B cell (primary cell): ENCODE measurements around the gene SMC3. TPM values are rescaled to one million over a fixed set of nuclear protein-coding genes. Genes with fewer than 3 reads are reported as not detected.

ENCODE experiments used
- ATAC-seq: fragments of 200-7000 bp; cut with Tn5 transposase; one replicate; pipeline ENCODE4 v1.10.0; 2021; ENCODE audit warnings: low read depth, mild to moderate bottlenecking, moderate number of reproducible peaks, moderate library complexity
- CTCF ChIA-PET: fragments of 350-600 bp; sonication (Branson Sonifier 250); formaldehyde crosslinking; loops from one replicate; lab custom pipeline; 2021; ENCODE audit warnings: antibody characterized with exemption, inconsistent platforms; lab: Charles Lee
- POLR2A ChIA-PET: fragments of 350-600 bp; sonication (Branson Sonifier 250); formaldehyde crosslinking; loops from one replicate; lab custom pipeline; 2021; ENCODE audit warnings: antibody characterized with exemption; lab: Charles Lee
- DNase-seq: peaks from one replicate; pipeline ENCODE4 v3.0.0; 2013
- H2AFZ ChIP-seq: 2 replicates; pipeline ENCODE4 v1.6.1; 2012; ENCODE audit warnings: mild to moderate bottlenecking, low read depth, low read length; ENCODE audit not compliant: insufficient read depth, poor library complexity, severe bottlenecking
- H3K27ac ChIP-seq, 2 donors: 1 replicate in 1 of 2; 2 replicates in 1 of 2; pipeline ENCODE4 v1.5.1; 2012 to 2013; ENCODE audit warnings: low read length in 2 of 2, mild to moderate bottlenecking in 2 of 2, moderate library complexity in 1 of 2
- H3K27me3 ChIP-seq, 4 experiments: fragments of 200-600 bp in 1 of 4; sonication (generic) in 1 of 4; replicated peaks in 1 of 4; 1 replicate in 2 of 4; 2 replicates in 2 of 4; pipeline versions ENCODE4 v1.6.1 to v1.7.0; 2013 to 2016; ENCODE audit warnings: low read length in 3 of 4, mild to moderate bottlenecking in 2 of 4, mixed read lengths in 1 of 4, moderate library complexity in 1 of 4; ENCODE audit not compliant: insufficient read depth in 4 of 4, control insufficient read depth in 3 of 4; ENCODE audit errors: control extremely low read depth in 1 of 4
- H3K36me3 ChIP-seq, 2 experiments: replicated peaks in 1 of 2; 1 replicate in 1 of 2; 2 replicates in 1 of 2; pipeline versions ENCODE4 v1.6.1 to v1.7.1; 2013; ENCODE audit warnings: low read length in 1 of 2; ENCODE audit not compliant: insufficient read depth in 2 of 2, control insufficient read depth in 1 of 2; ENCODE audit errors: control extremely low read depth in 1 of 2, extremely low read depth in 1 of 2
- H3K4me1 ChIP-seq, 2 donors: fragments of 200-600 bp in 1 of 2; sonication (generic) in 1 of 2; 1 replicate in 1 of 2; 2 replicates in 1 of 2; pipeline versions ENCODE4 v1.5.1 to v1.6.1; 2013 to 2017; ENCODE audit warnings: low read length in 2 of 2; ENCODE audit not compliant: control insufficient read depth in 2 of 2, insufficient read depth in 2 of 2
- H3K4me2 ChIP-seq: replicated peaks from 2 replicates; pipeline ENCODE3; 2012; ENCODE audit warnings: mild to moderate bottlenecking, low read depth, low read length; ENCODE audit not compliant: poor library complexity, severe bottlenecking
- H3K4me3 ChIP-seq, 5 experiments: fragments of 200-600 bp in 1 of 5; sonication (generic) in 1 of 5; 1 replicate in 3 of 5; 2 replicates in 2 of 5; pipeline versions ENCODE4 v1.5.1 to v1.7.0; 2011 to 2016; ENCODE audit warnings: low read length in 4 of 5, mild to moderate bottlenecking in 4 of 5, low read depth in 2 of 5, control low read depth in 1 of 5, moderate library complexity in 1 of 5; ENCODE audit not compliant: insufficient read depth in 1 of 5; ENCODE audit errors: control extremely low read depth in 1 of 5, extremely low read depth in 1 of 5
- H3K79me2 ChIP-seq: fragments of 200-600 bp; sonication (generic); one replicate; pipeline ENCODE4 v1.6.0; 2016; ENCODE audit warnings: low read length; ENCODE audit not compliant: control insufficient read depth, insufficient read depth
- H3K9ac ChIP-seq: fragments of 200-600 bp; sonication (generic); 2 replicates; pipeline ENCODE4 v1.6.1; 2017; ENCODE audit warnings: mild to moderate bottlenecking, low read length, moderate library complexity
- H3K9me3 ChIP-seq, 3 donors: one replicate each; pipeline versions ENCODE4 v1.6.1 to v1.7.1; 2013; ENCODE audit warnings: low read length in 2 of 3; ENCODE audit not compliant: control insufficient read depth in 2 of 3, insufficient read depth in 1 of 3; ENCODE audit errors: control extremely low read depth in 1 of 3
- H4K20me1 ChIP-seq: 2 replicates; pipeline ENCODE4 v1.6.0; 2012; ENCODE audit warnings: mild to moderate bottlenecking, low read length; ENCODE audit not compliant: insufficient read depth, control insufficient read depth, poor library complexity, severe bottlenecking
- H3K27ac Mint-ChIP-seq: one replicate; pipeline ENCODE4 v1.8.0; 2021; ENCODE audit warnings: mixed read lengths
- H3K27me3 Mint-ChIP-seq: one replicate; pipeline ENCODE4 v1.8.0; 2021; ENCODE audit warnings: mixed read lengths
- H3K4me1 Mint-ChIP-seq: one replicate; pipeline ENCODE4 v1.8.0; 2021; ENCODE audit warnings: mixed read lengths
- H3K4me3 Mint-ChIP-seq: one replicate; pipeline ENCODE4 v1.8.0; 2021; ENCODE audit warnings: mixed read lengths
- H3K9me3 Mint-ChIP-seq: one replicate; pipeline ENCODE4 v1.8.0; 2022; ENCODE audit warnings: mixed read lengths; ENCODE audit not compliant: insufficient read depth
- EZH2 ChIP-seq: IDR thresholded peaks from 2 replicates; pipeline ENCODE4 v1.6.1; 2012; ENCODE audit warnings: borderline replicate concordance, low read depth, mild to moderate bottlenecking, moderate library complexity, low read length; ENCODE audit not compliant: insufficient read depth, poor library complexity, severe bottlenecking
- WGBS: methylation state at CpG from one replicate; pipeline ENCODE4 v1.1.5; 2013; ENCODE audit warnings: missing lambda C conversion rate; ENCODE audit not compliant: insufficient coverage; 5-methylcytosine and 5-hydroxymethylcytosine counted together
- intact Hi-C: fragments of 100-400 bp; cut with micrococcal nuclease; formaldehyde crosslinking; loops from one replicate; pipeline ENCODE4 v1.10.0; 2022
- polyA plus RNA-seq: library from polyadenylated mRNA; depleted of rRNA; stranded (reverse); fragments of >200 nt; gene quantifications from 2 replicates; pipeline ENCODE4 v1.2.3, GENCODE V29; 2012
- total RNA-seq, 2 donors: library from RNA; stranded (reverse); fragments of 120-200 nt in 1 of 2; gene quantifications; 1 replicate in 1 of 2; 2 replicates in 1 of 2; pipeline versions ENCODE4 v1.2.3 to v1.2.4, GENCODE V29; 2013 to 2022
- TF ChIP-seq, protein P1 (sequence below): fragments of 200-600 bp; IDR thresholded peaks from one replicate; pipeline ENCODE4 v1.8.0; 2022; ENCODE audit warnings: antibody characterized with exemption, mild to moderate bottlenecking

SMC3 gene
- total and polyA plus RNA-seq, 2 donors (not counting 1 experiment from before 2014, with no cell fraction given): 6.1 to 45.8 TPM

DNA sequence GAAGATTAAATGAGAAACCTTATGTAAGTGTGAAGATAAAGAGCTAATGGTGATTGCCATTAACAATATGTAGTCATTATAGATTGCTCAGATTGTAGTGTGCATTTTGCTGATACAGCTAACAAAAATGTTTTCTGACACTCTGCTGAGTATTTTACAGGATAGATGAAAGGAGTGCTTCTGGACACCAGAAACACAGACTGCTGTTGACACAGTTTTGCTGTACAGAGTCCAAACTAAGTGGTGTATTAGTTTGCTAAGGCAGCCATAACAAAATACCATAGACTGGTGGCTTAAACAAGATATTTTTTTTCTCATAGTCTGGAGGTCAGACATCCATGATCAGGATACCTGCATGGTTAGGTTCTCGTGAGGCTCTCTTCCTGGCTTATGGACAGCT is 2.2 kb downstream of the SMC3 start:
- peaks cover under 1% of the 10 kb centered on the region for H3K27me3 Mint-ChIP-seq
- 100% methylated on average over 1 of the region's 1 CpG for WGBS
- POLR2A ChIA-PET: no interaction called here
- no peak for TF ChIP-seq EZH2
- TF ChIP-seq, protein P1, sequence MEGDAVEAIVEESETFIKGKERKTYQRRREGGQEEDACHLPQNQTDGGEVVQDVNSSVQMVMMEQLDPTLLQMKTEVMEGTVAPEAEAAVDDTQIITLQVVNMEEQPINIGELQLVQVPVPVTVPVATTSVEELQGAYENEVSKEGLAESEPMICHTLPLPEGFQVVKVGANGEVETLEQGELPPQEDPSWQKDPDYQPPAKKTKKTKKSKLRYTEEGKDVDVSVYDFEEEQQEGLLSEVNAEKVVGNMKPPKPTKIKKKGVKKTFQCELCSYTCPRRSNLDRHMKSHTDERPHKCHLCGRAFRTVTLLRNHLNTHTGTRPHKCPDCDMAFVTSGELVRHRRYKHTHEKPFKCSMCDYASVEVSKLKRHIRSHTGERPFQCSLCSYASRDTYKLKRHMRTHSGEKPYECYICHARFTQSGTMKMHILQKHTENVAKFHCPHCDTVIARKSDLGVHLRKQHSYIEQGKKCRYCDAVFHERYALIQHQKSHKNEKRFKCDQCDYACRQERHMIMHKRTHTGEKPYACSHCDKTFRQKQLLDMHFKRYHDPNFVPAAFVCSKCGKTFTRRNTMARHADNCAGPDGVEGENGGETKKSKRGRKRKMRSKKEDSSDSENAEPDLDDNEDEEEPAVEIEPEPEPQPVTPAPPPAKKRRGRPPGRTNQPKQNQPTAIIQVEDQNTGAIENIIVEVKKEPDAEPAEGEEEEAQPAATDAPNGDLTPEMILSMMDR: no peak
- CTCF ChIA-PET: interaction anchor here (0.7 to 5.1 kb wide), 4 partner anchors 21 to 264 kb away, joined by 3 to 26 read pairs (median 4); partner anchors contain the start of gene SMNDC1
- Histone ChIP-seq H3K27ac (no peak overlapping the region), H3K9ac (no peak overlapping the region), H2AFZ (no peak overlapping the region), H3K9me3 (no peaks in the 10 kb centered on the region), H3K79me2 (peaks cover 65% of the 10 kb centered on the region), H3K4me3 (no peak overlapping the region), H3K36me3 (peaks cover 1 to 15% of the 10 kb centered on the region in 2 experiments), H3K4me1 (peaks cover 24 to 31% of the 10 kb centered on the region in 2 donors), H4K20me1 (peaks cover 11% of the 10 kb centered on the region), H3K27me3 (peaks cover 0 to 3% (median 0%) of the 10 kb centered on the region in 4 experiments), H3K4me2 (peak overlapping the region; percentile 0)
- intact Hi-C loops: loop anchor here (5.0 to 10.0 kb wide), 4 partner anchors 342 to 645 kb away; partner anchors contain the start of genes ADD3 and XPNPEP1
- H3K9me3 Mint-ChIP-seq: no peaks in the 10 kb centered on the region
- no peak overlapping the region for H3K27ac Mint-ChIP-seq
- DNase-seq: no peak
- peaks cover 41% of the 10 kb centered on the region for H3K4me1 Mint-ChIP-seq
- no peak for ATAC-seq
- H3K4me3 Mint-ChIP-seq: peak overlapping the region; percentile 91

DNA sequence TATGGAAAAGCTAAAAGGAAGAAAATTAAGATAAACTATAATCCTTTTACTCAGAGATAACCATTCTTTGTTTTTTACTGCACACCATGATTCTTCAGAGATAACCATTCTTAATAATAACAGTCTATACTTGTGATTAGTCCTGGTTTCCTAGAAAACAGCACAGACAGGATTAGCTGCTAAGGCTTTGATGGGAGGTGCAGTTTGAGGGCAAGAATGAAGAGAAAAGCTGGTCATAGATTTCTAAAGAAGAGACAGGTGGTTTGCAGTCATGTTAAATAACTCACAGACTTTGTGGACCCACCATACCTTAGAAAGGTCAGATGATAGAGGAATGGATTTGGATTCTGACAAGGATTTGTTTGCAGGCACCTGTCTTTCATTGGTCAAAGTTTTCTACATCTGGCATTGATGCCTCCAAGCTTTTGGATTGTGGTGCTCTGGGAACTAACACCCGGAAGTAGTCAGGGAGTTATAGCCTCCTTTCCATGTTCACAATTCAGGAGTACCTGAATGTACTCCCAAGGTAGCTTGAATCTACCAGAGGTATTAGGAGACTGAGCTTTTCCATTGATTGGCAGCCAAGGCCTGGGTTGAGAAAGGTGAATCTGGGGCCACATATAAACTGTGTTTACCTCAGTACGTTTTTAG is 3.7 kb downstream of the SMC3 start:
- Histone ChIP-seq H3K27me3 (no peaks in the 10 kb centered on the region), H3K9me3 (no peaks in the 10 kb centered on the region), H3K27ac (no peak overlapping the region), H3K4me1 (peaks cover 24 to 31% of the 10 kb centered on the region in 2 donors), H2AFZ (no peak overlapping the region), H4K20me1 (peaks cover 22% of the 10 kb centered on the region), H3K36me3 (peaks cover 1 to 21% of the 10 kb centered on the region in 2 experiments), H3K4me2 (no peak overlapping the region), H3K9ac (no peak overlapping the region), H3K4me3 (no peak overlapping the region), H3K79me2 (peaks cover 65% of the 10 kb centered on the region)
- WGBS: no CpG with 5 or more reads among the region's 2 CpGs
- H3K9me3 Mint-ChIP-seq: no peaks in the 10 kb centered on the region
- DNase-seq (no peak), ATAC-seq (no peak)
- no peak overlapping the region for H3K4me3 Mint-ChIP-seq
- peaks cover 43% of the 10 kb centered on the region for H3K4me1 Mint-ChIP-seq
- no peaks in the 10 kb centered on the region for H3K27me3 Mint-ChIP-seq
- intact Hi-C loops: no loop called here
- no peak overlapping the region for H3K27ac Mint-ChIP-seq
- CTCF ChIA-PET: interaction anchor here (0.9 to 5.1 kb wide), 2 partner anchors 12 to 265 kb away, joined by 3 to 26 read pairs; partner anchors contain the start of gene SMNDC1
- POLR2A ChIA-PET: no interaction called here
- TF ChIP-seq, protein P1: no peak
- TF ChIP-seq EZH2: no peak
